Measurements from ENCODE around the gene KIF26B.

Gene KIF26B

DNA sequence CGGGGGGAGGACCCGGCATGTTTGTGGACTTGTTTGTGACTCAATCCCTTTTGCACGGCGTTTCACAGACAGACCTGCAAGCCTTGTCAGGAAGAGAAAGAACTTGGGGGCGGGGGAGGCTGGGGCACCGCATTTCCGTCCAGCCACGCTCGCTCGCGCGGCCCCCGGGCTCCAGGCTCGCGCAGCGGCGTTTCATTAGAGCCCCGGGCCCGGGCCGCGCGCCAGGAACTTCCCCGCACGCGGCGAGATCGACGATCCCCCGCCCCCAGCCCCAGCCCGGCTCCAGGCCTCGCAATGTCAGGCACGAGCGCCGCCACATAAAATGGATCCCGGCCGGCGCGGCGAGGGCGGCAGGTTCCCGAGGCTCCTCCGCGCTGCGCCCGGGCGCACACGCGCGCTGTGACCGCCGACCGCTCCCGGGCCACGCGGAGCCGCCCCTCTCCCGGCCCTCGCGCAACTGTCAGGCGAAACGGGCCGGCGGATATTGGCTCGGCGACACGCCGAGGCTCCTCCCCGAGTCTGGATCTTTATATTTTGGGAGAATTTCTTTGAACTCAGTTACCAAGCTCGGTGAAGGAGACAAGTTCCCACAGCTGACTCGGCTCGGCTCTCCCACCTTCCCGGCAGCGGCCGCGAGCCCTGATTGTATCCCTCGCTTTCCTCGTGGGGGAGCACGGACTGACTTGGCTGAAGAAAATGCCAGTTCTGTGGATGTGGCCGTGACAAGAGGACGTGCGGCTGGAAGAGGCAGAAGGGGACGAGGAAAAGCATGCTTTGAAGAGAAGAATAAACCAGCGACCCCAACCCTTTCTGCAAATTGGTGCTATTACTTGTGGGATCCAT is at the start of gene KIF26B:
Gene KIF26B (plus strand): TSS at position 557 of the 843 bp plus-strand sequence. CDS start 440 bp downstream, outside the sequence.
- no peak for DNase-seq (ENCODE audit: insufficient read length, low spot score)

DNA sequence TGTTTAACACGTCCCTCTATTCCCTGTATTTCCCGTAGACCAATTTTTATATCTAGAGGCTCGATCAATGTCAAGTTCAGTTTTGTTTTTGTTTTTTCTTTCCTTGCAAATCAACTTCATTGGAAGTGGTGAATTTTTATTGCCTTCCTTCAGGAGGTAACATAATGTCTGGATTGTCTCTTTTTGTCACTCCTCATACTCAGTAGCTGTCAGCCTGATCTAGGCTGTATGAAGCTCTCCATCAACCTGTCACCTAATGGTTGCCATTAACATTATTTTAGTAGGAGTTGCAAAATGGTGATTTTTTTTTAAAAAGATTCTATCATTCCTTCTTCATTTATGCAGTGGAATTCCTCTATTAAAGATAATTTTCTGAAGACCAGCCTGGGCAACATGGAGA is 49.7 kb upstream of the KIF26B start:
- TF ChIP-seq, protein P1, sequence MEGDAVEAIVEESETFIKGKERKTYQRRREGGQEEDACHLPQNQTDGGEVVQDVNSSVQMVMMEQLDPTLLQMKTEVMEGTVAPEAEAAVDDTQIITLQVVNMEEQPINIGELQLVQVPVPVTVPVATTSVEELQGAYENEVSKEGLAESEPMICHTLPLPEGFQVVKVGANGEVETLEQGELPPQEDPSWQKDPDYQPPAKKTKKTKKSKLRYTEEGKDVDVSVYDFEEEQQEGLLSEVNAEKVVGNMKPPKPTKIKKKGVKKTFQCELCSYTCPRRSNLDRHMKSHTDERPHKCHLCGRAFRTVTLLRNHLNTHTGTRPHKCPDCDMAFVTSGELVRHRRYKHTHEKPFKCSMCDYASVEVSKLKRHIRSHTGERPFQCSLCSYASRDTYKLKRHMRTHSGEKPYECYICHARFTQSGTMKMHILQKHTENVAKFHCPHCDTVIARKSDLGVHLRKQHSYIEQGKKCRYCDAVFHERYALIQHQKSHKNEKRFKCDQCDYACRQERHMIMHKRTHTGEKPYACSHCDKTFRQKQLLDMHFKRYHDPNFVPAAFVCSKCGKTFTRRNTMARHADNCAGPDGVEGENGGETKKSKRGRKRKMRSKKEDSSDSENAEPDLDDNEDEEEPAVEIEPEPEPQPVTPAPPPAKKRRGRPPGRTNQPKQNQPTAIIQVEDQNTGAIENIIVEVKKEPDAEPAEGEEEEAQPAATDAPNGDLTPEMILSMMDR (IDR thresholded peaks at IDR 0.05; ENCODE audit: insufficient read depth, missing control alignments), result no peak
- no peak for FAIRE-seq
- DNase-seq (ENCODE audit: insufficient read length, low spot score), result no peak

More for the DNA sequence above, at the start of gene KIF26B:
- FAIRE-seq, result no peak
- TF ChIP-seq, protein P1 (IDR thresholded peaks at IDR 0.05; ENCODE audit: insufficient read depth, missing control alignments), result no peak

DNA sequence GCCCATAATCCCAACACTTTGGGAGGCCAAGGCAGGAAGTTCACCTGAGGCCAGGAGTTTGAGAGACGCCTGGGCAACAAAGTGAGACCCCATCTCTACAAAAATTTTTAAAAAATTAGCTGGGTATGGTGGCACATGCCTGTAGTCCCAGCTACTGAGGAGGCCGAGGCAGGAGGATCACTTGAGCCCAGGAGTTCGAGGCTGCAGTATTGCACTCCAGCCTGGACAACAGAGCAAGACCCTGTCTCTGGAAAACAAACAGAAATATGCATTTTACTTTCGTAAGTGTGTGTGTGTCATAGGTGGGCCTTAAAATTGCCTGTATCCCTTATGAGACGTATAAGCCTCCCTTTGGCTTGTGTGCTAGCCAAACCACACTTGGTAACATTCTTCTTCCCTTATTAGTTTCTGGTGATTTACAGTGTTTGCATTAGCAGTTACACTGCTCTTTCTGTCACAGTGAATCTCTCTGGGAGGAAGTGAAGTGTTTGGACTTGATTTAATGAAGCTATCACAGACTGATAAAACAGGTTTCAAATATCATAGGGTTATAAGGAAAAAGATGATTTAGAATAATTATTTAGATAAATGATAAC is 48.9 kb upstream of the KIF26B start:
- TF ChIP-seq, protein P1 (IDR thresholded peaks at IDR 0.05; ENCODE audit: insufficient read depth, missing control alignments), result no peak
- DNase-seq (ENCODE audit: insufficient read length, low spot score) (no peak), FAIRE-seq (no peak)

DNA sequence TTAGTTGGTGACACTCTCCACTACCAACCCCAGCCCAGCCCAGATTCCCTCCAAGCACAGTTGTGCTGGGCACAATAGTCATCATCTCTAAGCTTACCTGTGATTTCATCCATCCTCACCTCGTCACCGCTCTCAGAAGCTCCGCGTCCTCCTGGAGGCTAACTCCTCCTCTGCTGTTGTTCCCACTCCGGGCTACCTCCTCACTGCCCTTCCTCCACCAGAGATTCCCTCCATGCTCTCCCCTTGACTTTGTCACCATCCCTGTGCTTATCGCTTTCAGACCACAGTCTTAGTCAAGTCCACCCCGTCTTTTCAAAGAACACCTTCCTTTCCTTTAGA is 47.0 kb upstream of the KIF26B start:
- FAIRE-seq, result no peak

DNA sequence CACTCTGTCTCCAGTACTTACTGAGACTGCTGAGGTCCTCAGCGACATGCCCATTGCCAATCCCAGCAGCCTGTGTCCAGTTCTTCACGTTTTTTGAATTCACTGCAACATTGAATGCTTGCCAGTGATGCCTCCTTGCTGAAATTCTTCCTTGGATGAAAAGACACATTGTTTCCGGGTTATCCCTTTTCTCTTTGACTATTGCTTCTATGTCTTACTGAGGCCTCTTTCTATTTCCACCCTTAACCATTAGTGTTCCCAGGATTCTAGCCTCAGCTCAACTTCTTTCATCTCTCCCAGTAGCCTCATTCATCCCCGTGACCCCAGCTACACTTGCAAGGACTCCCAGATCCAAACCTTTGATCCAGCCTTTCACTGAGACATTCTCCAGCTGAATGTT is 46.5 kb upstream of the KIF26B start:
- no peak for FAIRE-seq
- TF ChIP-seq, protein P1 (IDR thresholded peaks at IDR 0.05; ENCODE audit: insufficient read depth, missing control alignments), result no peak
- no peak for DNase-seq (ENCODE audit: insufficient read length, low spot score)

More for the DNA sequence above, 47.0 kb upstream of the KIF26B start:
- TF ChIP-seq, protein P1 (IDR thresholded peaks at IDR 0.05; ENCODE audit: insufficient read depth, missing control alignments), result no peak
- no peak for DNase-seq (ENCODE audit: insufficient read length, low spot score)

DNA sequence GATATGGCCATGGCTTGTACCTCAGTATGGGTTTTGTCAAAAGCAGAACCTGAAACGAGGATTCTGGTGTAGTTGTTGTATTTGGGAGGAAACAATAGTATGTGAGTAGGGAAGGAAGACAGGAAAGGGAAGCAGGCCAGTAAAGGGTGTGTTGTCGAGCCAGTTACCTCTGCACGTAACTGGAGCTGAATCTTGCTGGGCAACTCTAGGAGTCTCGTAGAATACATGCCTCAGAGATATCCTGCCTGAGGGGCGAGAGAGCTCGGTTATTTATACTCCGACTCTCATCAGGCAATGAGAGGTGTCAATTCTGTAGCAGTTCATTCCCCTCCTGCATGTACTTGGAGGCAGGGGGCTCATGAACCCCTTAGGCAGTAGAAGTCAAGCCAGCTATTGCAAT is 45.9 kb upstream of the KIF26B start:
- DNase-seq (ENCODE audit: insufficient read length, low spot score) (no peak), FAIRE-seq (no peak)
- TF ChIP-seq, protein P1 (IDR thresholded peaks at IDR 0.05; ENCODE audit: insufficient read depth, missing control alignments), result no peak

DNA sequence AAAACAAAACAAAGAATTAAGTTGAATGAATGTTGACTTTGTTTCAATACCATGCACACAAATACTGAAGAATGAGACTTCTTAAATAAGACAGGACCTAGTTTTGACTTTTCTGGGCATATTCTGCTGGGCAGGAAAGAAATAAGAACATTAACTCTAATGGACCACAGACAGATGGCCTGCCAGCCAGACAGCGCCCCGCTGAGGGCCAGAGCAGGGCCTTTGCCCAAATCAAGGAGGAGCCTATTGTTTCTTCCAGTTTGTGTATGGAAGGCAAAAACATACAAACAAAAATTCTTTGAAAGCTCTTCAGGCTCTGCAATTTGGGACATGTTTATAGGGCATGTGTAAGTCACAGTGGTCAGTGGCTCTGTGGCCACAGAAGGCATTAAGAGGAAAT is 44.4 kb upstream of the KIF26B start:
- no peak for FAIRE-seq
- TF ChIP-seq, protein P1 (IDR thresholded peaks at IDR 0.05; ENCODE audit: insufficient read depth, missing control alignments), result no peak
- no peak for DNase-seq (ENCODE audit: insufficient read length, low spot score)
